Gastroesophageal sphincter (tissue), 4 donors: Measurements from ENCODE around the gene SACM1L. TPM values are rescaled to one million over a fixed set of nuclear protein-coding genes. Genes with fewer than 3 reads are reported as not detected.

Experiments
- ATAC-seq: fragments of 150-250 bp; one replicate; pipeline ENCODE4 v1.9.1; 2016; ENCODE audit warnings: mild to moderate bottlenecking, moderate library complexity
- H3K27ac ChIP-seq, 4 donors: fragments of 200-600 bp; sonication (generic) in 3 of 4; 1 replicate in 3 of 4; 2 replicates in 1 of 4; pipeline ENCODE4 v1.5.1; 2016 to 2019
- H3K27me3 ChIP-seq: fragments of 200-600 bp; sonication (generic); one replicate; pipeline ENCODE4 v1.5.1; 2019
- H3K36me3 ChIP-seq, 2 donors: fragments of 200-600 bp; sonication (generic); one replicate each; pipeline ENCODE4 v1.5.1; 2019; ENCODE audit warnings: control low read depth in 1 of 2
- H3K4me1 ChIP-seq, 3 donors: fragments of 200-600 bp; sonication (generic); 1 replicate in 2 of 3; 2 replicates in 1 of 3; pipeline ENCODE4 v1.5.1; 2016 to 2019; ENCODE audit warnings: control low read depth in 2 of 3
- H3K4me3 ChIP-seq, 2 donors: fragments of 200-600 bp; sonication (generic); one replicate each; pipeline ENCODE4 v1.5.1; 2019; ENCODE audit warnings: mild to moderate bottlenecking in 1 of 2, moderate library complexity in 1 of 2
- H3K9me3 ChIP-seq, 3 donors: fragments of 200-600 bp; sonication (generic); one replicate each; pipeline ENCODE4 v1.5.1; 2017 to 2019; ENCODE audit warnings: control low read depth in 2 of 3
- CTCF ChIP-seq, 4 experiments: fragments of 200-600 bp in 2 of 4; fragments of 450-650 bp in 2 of 4; sonication (generic) in 1 of 4; IDR thresholded peaks; one replicate each; pipeline ENCODE4 v1.5.1; 2017 to 2019; ENCODE audit warnings: antibody characterized with exemption in 4 of 4, mild to moderate bottlenecking in 2 of 4, moderate library complexity in 2 of 4
- EP300 ChIP-seq: sonication (generic); formaldehyde crosslinking; IDR thresholded peaks from one replicate; pipeline ENCODE4 v1.6.1; 2017; ENCODE audit warnings: antibody characterized with exemption, mild to moderate bottlenecking
- POLR2A ChIP-seq, 2 donors: fragments of 450-650 bp; IDR thresholded peaks; one replicate each; pipeline ENCODE4 v1.6.1; 2017; ENCODE audit warnings: antibody characterized with exemption in 2 of 2, mild to moderate bottlenecking in 2 of 2, moderate library complexity in 1 of 2
- POLR2AphosphoS5 ChIP-seq: sonication (generic); formaldehyde crosslinking; IDR thresholded peaks from one replicate; pipeline ENCODE4 v1.6.1; 2017; ENCODE audit warnings: antibody characterized with exemption
- WGBS, 2 donors: methylation state at CpG; one replicate each; pipeline ENCODE4 v1.1.5; 2018; ENCODE audit warnings: low coverage in 1 of 2; 5-methylcytosine and 5-hydroxymethylcytosine counted together
- small RNA-seq, 4 donors: library from RNA; depleted of rRNA; stranded (forward); fragments of <200 nt; gene quantifications; one replicate each; pipeline ENCODE3, GENCODE V24; 2016
- total RNA-seq, 4 donors: library from RNA; depleted of rRNA; stranded (reverse); fragments of >200 nt; gene quantifications; one replicate each; pipeline ENCODE4 v1.1.0, GENCODE V29; 2016

Gene SACM1L
- total RNA-seq, 4 donors from 2014 or later, result 31.9 to 52.6 (median 38.2) TPM

- 80 to 83% methylated on average over 1 of the region's 1 CpG for WGBS, 2 donors
- Histone ChIP-seq H3K4me1 (peaks cover 0 to 15% (median 4%) of the 10 kb centered on the region in 3 donors), H3K36me3 (no peaks in the 10 kb centered on the region), H3K27me3 (peaks cover 64% of the 10 kb centered on the region), H3K4me3 (no peak overlapping the region), H3K27ac (no peak overlapping the region), H3K9me3 (peaks cover 0 to 10% (median 0%) of the 10 kb centered on the region in 3 donors)
- TF ChIP-seq EP300 (no peak), CTCF (IDR thresholded peaks at IDR 0.05) (no peak), POLR2AphosphoS5 (no peak), POLR2A (IDR thresholded peaks at IDR 0.05) (no peak)
- no peak for ATAC-seq
Observed at GRCh38 chr3:45794660-45795059, 105.5 kb downstream of the SACM1L start.

Small RNA genes within 50 kb of the gene (small RNA-seq; reads per million reads assigned to genes)
- 0 reads per million in 4 donors for gene RN7SL145P

Other genes with a start within 250 kb of the SACM1L start
- 10 to 100 TPM; 17.3 to 42.7 (median 33.3) TPM for gene LIMD1, start 94.6 kb upstream of the SACM1L start, total RNA-seq
- 1 to 10 TPM in 1 of 4 donors, under 1 TPM in 3; 0.16 to 1.1 (median 0.26) TPM for gene SLC6A20, start 107.1 kb downstream of the SACM1L start, total RNA-seq
- 10 to 100 TPM; 12.6 to 30.9 (median 23.3) TPM for gene LZTFL1, start 152.7 kb downstream of the SACM1L start, total RNA-seq
- not detected for gene CCR9, start 197.1 kb downstream of the SACM1L start, total RNA-seq